ENCODE data around the gene SRC.

GRCh38 chr20:37442547-37442946 is 96.6 kb downstream of the SRC start:
- no peak for TF ChIP-seq SIN3A (IDR thresholded peaks at IDR 0.05; ENCODE audit: borderline replicate concordance, insufficient read depth, low read length)
- no peak for TF ChIP-seq POLR2AphosphoS5 (IDR thresholded peaks at IDR 0.05; ENCODE audit: low read depth, low read length)
- no peak for TF ChIP-seq REST (IDR thresholded peaks at IDR 0.05; ENCODE audit: insufficient read depth in 1 of 2, low read depth in 2 of 2, low read length in 2 of 2)
- no peak for TF ChIP-seq TAF1 (IDR thresholded peaks at IDR 0.05; ENCODE audit: borderline replicate concordance, insufficient read depth, low read length)
